Right lobe of liver (tissue), 6 donors: ENCODE measurements around the gene PGAP2. TPM values are rescaled to one million over a fixed set of nuclear protein-coding genes. Genes with fewer than 3 reads are reported as not detected.
A peak's percentile ranks its signal among the peaks of the same experiment; 100 is the strongest.

ENCODE experiments used
- ATAC-seq, 4 donors: fragments of 200-7000 bp; cut with Tn5 transposase; one replicate each; pipeline ENCODE4 v1.9.1; 2020; ENCODE audit warnings: mild to moderate bottlenecking in 4 of 4, moderate library complexity in 4 of 4
- DNase-seq, 3 donors: peaks; one replicate each; pipeline ENCODE4 v3.0.0-alpha.2; 2020
- H3K27ac ChIP-seq, 3 donors: fragments of 200-600 bp; one replicate each; pipeline ENCODE4 v1.8.0; 2022
- H3K27me3 ChIP-seq, 2 donors: fragments of 200-600 bp; one replicate each; pipeline ENCODE4 v1.8.0; 2022
- H3K36me3 ChIP-seq, 4 donors: fragments of 200-600 bp; sonication (generic) in 1 of 4; one replicate each; pipeline versions ENCODE4 v1.5.1 to v1.8.0; 2017 to 2022; ENCODE audit warnings: control low read depth in 1 of 4
- H3K4me1 ChIP-seq, 4 donors: fragments of 200-600 bp; sonication (generic) in 1 of 4; one replicate each; pipeline versions ENCODE4 v1.5.1 to v1.8.0; 2017 to 2022; ENCODE audit warnings: control low read depth in 1 of 4
- H3K4me3 ChIP-seq, 3 donors: fragments of 200-600 bp; one replicate each; pipeline ENCODE4 v1.8.0; 2022
- H3K9me3 ChIP-seq, 4 donors: fragments of 200-600 bp; sonication (generic) in 1 of 4; one replicate each; pipeline versions ENCODE4 v1.5.1 to v1.8.0; 2017 to 2022; ENCODE audit warnings: control low read depth in 1 of 4
- CTCF ChIP-seq, 4 donors: fragments of 200-600 bp in 3 of 4; fragments of 450-650 bp in 1 of 4; IDR thresholded peaks; one replicate each; pipeline versions ENCODE4 v1.5.1 to v1.8.0; 2016 to 2022; ENCODE audit warnings: antibody characterized with exemption in 4 of 4, mild to moderate bottlenecking in 2 of 4
- POLR2A ChIP-seq: fragments of 450-650 bp; IDR thresholded peaks from one replicate; pipeline ENCODE4 v1.6.1; 2017; ENCODE audit warnings: antibody characterized with exemption, mild to moderate bottlenecking
- WGBS: methylation state at CpG from one replicate; pipeline ENCODE4 v1.1.6; 2018; ENCODE audit warnings: low coverage, low lambda C conversion rate; ENCODE audit not compliant: insufficient coverage; ENCODE audit errors: missing lambda C conversion rate; 5-methylcytosine and 5-hydroxymethylcytosine counted together
- intact Hi-C, 2 donors: fragments of 100-400 bp; cut with DNase I; formaldehyde crosslinking; loops; one replicate each; pipeline versions ENCODE4 v1.11.2 to v1.14.1; 2022
- total RNA-seq, 6 experiments: library from RNA; depleted of rRNA in 2 of 6; stranded (reverse); fragments of >200 nt in 2 of 6; fragmentation: NEBNext Ultra II Directional in 3 of 6; extraction: Animal tissue kit (Norgen Biotek cat#: 25700) in 3 of 6; gene quantifications; one replicate each; pipeline versions ENCODE4 v1.1.0 to v1.2.4, GENCODE V29; 2016 to 2023
- donor health status: DM: no; HTN: yes; CAD: no.
- donor health status: DM: no; HTN: no; CAD: no.
- donor health status: DM: no; HTN: no; CAD: no.
- donor health status: DM: no; HTN: yes; CAD: no.
- donor health status: DM: no; HTN: yes; CAD: no.

The PGAP2 gene
- total RNA-seq, 6 experiments from 2014 or later: 14.8 to 26.8 (median 17.9) TPM

GRCh38 chr11:3845246-3845645, 36.9 kb downstream of the PGAP2 start:
- no peak for TF ChIP-seq POLR2A
- no peak for TF ChIP-seq CTCF (IDR thresholded peaks at IDR 0.05)
- Histone ChIP-seq H3K36me3 (no peaks in the 10 kb centered on the region), H3K27me3 (no peaks in the 10 kb centered on the region), H3K9me3 (no peaks in the 10 kb centered on the region), H3K4me1 (peaks cover 0 to 8% (median 3%) of the 10 kb centered on the region in 4 donors), H3K4me3 (no peak overlapping the region), H3K27ac (no peak overlapping the region)
- ATAC-seq (no peak), DNase-seq (no peak)
- intact Hi-C loops: no loop called here
- WGBS: no CpG with 5 or more reads among the region's 1 CpG

DNA sequence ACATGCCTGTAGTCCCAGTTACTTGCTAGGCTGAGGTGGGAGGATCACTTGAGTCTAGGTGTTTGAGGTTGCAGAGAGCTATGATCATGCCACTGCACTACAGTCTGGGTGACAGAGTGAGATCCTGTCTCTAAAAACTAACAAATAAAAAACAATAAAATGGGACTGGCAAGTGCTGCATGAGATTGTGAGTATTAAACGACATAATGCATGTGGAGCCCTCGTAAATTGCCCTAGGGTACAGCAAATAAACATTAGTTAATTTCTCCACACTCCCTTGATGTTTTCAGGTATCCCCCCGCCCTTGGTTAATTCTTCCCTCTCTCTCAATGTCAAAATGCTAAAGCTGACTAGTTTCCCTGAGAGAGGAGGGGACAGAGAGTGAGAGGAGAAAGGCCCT, 37.3 kb downstream of the PGAP2 start:
- H3K4me1 ChIP-seq: peaks cover 0 to 8% (median 3%) of the 10 kb centered on the region in 4 donors
- no peaks in the 10 kb centered on the region for H3K9me3 ChIP-seq
- no peak for ATAC-seq
- H3K4me3 ChIP-seq: no peak overlapping the region
- no peaks in the 10 kb centered on the region for H3K27me3 ChIP-seq
- no peak for DNase-seq
- TF ChIP-seq CTCF (IDR thresholded peaks at IDR 0.05): no peak
- TF ChIP-seq POLR2A: no peak
- H3K36me3 ChIP-seq: no peaks in the 10 kb centered on the region
- WGBS: 100% methylated on average over 2 of the region's 3 CpGs
- no peak overlapping the region for H3K27ac ChIP-seq
- intact Hi-C loops: no loop called here

- Histone ChIP-seq H3K9me3 (no peaks in the 10 kb centered on the region), H3K36me3 (no peaks in the 10 kb centered on the region), H3K4me1 (peaks cover 0 to 15% (median 0%) of the 10 kb centered on the region in 4 donors), H3K27me3 (no peaks in the 10 kb centered on the region), H3K27ac (no peak overlapping the region), H3K4me3 (no peak overlapping the region)
- intact Hi-C loops: no loop called here
- WGBS: 48% methylated on average over 8 of the region's 10 CpGs
- TF ChIP-seq CTCF (IDR thresholded peaks at IDR 0.05) (peak; percentile 70 to 78 (median 74)), POLR2A (no peak)
- DNase-seq (no peak), ATAC-seq (peak; percentile 81 to 86 (median 82))
These were observed 41.0 kb downstream of the PGAP2 start for GRCh38 chr11:3849297-3849874.

DNA sequence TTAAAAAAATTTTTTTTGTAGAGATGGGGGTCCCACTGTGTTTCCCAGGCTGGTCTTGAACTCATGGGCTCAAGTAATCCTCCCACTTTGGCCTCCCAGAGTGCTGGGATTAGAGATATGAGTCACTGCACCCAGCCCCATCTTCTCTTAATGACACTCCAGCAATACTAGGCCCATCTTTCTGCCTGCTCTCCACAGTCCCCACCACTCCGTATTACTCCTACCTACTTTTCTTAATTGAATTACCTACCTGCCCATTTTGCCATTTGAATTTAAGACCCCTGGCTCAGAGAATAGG, 45.1 kb downstream of the PGAP2 start:
- no peak overlapping the region for H3K27ac ChIP-seq
- intact Hi-C loops: loop anchor here (5.0 to 10.0 kb wide), 3 partner anchors 81 to 221 kb away; no protein-coding TSS in a partner anchor

More for the DNA sequence above, 45.1 kb downstream of the PGAP2 start:
- no peak overlapping the region for H3K4me3 ChIP-seq
- TF ChIP-seq POLR2A (no peak), CTCF (IDR thresholded peaks at IDR 0.05) (no peak)
- H3K4me1 ChIP-seq: peaks cover 0 to 29% (median 9%) of the 10 kb centered on the region in 4 donors
- H3K36me3 ChIP-seq: no peaks in the 10 kb centered on the region
- ATAC-seq (no peak), DNase-seq (no peak)
- H3K27me3 ChIP-seq: no peaks in the 10 kb centered on the region
- no peaks in the 10 kb centered on the region for H3K9me3 ChIP-seq
- WGBS: 89% methylated on average over 1 of the region's 1 CpG
